Measurements from ENCODE around the gene ZNF362. TPM values are rescaled to one million over a fixed set of nuclear protein-coding genes. Genes with fewer than 3 reads are reported as not detected.

ZNF362 gene
- total RNA-seq, 2 experiments from 2014 or later, result 8.9 to 26.1 TPM

- ChIA-PET CTCF (ENCODE audit: unreplicated experiment) (no interaction called here), POLR2A (no interaction called here)
- H3K4me2 ChIP-seq (ENCODE audit: low read length), result no peak overlapping the region
Observed at GRCh38 chr1:33338048-33338439, 81.8 kb downstream of the ZNF362 start.

GRCh38 chr1:33338440-33339211, 82.3 kb downstream of the ZNF362 start:
- ChIA-PET POLR2A (no interaction called here), CTCF (ENCODE audit: unreplicated experiment) (interaction anchor here (0.5 kb wide), 1 partner anchor 245 kb away, joined by 3 read pairs; no protein-coding TSS in a partner anchor)
- Histone ChIP-seq H3K27ac (ENCODE audit: low read depth, low read length, poor library complexity, severe bottlenecking) (no peak overlapping the region), H3K36me3 (ENCODE audit: insufficient read depth, low read length) (peaks cover 7% of the 10 kb centered on the region; the same call in 1 of the 2 replicates), H3K79me2 (ENCODE audit: insufficient read depth, low read depth, low read length) (no peaks in the 10 kb centered on the region), H3K9me3 (ENCODE audit: low read length) (no peaks in the 10 kb centered on the region), H3K4me1 (ENCODE audit: insufficient read depth, low read length, poor library complexity, severe bottlenecking) (peaks cover 23% of the 10 kb centered on the region), H3K4me2 (ENCODE audit: low read length) (no peak overlapping the region), H3K9me2 (ENCODE audit: insufficient read depth, low read length) (no peaks in the 10 kb centered on the region), H3K4me3 (ENCODE audit: low read depth, low read length, poor library complexity, severe bottlenecking) (no peak overlapping the region), H4K20me1 (ENCODE audit: insufficient read depth, low read length) (0 out of 2 replicates have a peak, but pooled peaks cover 4% of the 10 kb centered on the region), H2AFZ (ENCODE audit: low read length) (no peak overlapping the region)
- no peak for DNase-seq (ENCODE audit: low spot score)
- intact Hi-C loops (cut with micrococcal nuclease; ENCODE audit: unreplicated experiment), result no loop called here
- no TSS peak for BruUV-seq (replicated peaks)
- TF ChIP-seq CTCF (conservative IDR thresholded peaks at IDR 0.05; ENCODE audit: low read length), result no peak
- no peak for TF ChIP-seq EZH2phosphoT487 (IDR thresholded peaks at IDR 0.05; ENCODE audit: borderline replicate concordance, low read depth, low read length)

More at GRCh38 chr1:33338048-33338439, 81.8 kb downstream of the ZNF362 start:
- no peaks in the 10 kb centered on the region for H3K9me2 ChIP-seq (ENCODE audit: insufficient read depth, low read length)
- H2AFZ ChIP-seq (ENCODE audit: low read length), result no peak overlapping the region
- H3K79me2 ChIP-seq (ENCODE audit: insufficient read depth, low read depth, low read length), result no peaks in the 10 kb centered on the region
- intact Hi-C loops (cut with micrococcal nuclease; ENCODE audit: unreplicated experiment), result no loop called here
- no peak overlapping the region for H3K27ac ChIP-seq (ENCODE audit: low read depth, low read length, poor library complexity, severe bottlenecking)
- no peak for DNase-seq (ENCODE audit: low spot score)
- no peaks in the 10 kb centered on the region for H3K9me3 ChIP-seq (ENCODE audit: low read length)
- no TSS peak for BruUV-seq (replicated peaks)
- H3K36me3 ChIP-seq (ENCODE audit: insufficient read depth, low read length), result peaks cover 9% of the 10 kb centered on the region; the same call in 1 of the 2 replicates
- peaks cover 23% of the 10 kb centered on the region for H3K4me1 ChIP-seq (ENCODE audit: insufficient read depth, low read length, poor library complexity, severe bottlenecking)
- 0 out of 2 replicates have a peak, but pooled peaks cover 4% of the 10 kb centered on the region for H4K20me1 ChIP-seq (ENCODE audit: insufficient read depth, low read length)
- no peak for TF ChIP-seq EZH2phosphoT487 (IDR thresholded peaks at IDR 0.05; ENCODE audit: borderline replicate concordance, low read depth, low read length)
- no peak for TF ChIP-seq CTCF (conservative IDR thresholded peaks at IDR 0.05; ENCODE audit: low read length)
- H3K4me3 ChIP-seq (ENCODE audit: low read depth, low read length, poor library complexity, severe bottlenecking), result no peak overlapping the region

- H3K9me3 ChIP-seq (ENCODE audit: low read length), result no peaks in the 10 kb centered on the region
- H3K4me3 ChIP-seq (ENCODE audit: low read depth, low read length, poor library complexity, severe bottlenecking), result no peak overlapping the region
- CTCF ChIA-PET (ENCODE audit: unreplicated experiment), result no interaction called here
- intact Hi-C loops (cut with micrococcal nuclease; ENCODE audit: unreplicated experiment), result no loop called here
- H3K9me2 ChIP-seq (ENCODE audit: insufficient read depth, low read length), result no peaks in the 10 kb centered on the region
- H3K4me1 ChIP-seq (ENCODE audit: insufficient read depth, low read length, poor library complexity, severe bottlenecking), result peaks cover 23% of the 10 kb centered on the region
- no peaks in the 10 kb centered on the region for H3K79me2 ChIP-seq (ENCODE audit: insufficient read depth, low read depth, low read length)
- no peak overlapping the region for H3K27ac ChIP-seq (ENCODE audit: low read depth, low read length, poor library complexity, severe bottlenecking)
- POLR2A ChIA-PET, result no interaction called here
- H2AFZ ChIP-seq (ENCODE audit: low read length), result no peak overlapping the region
- BruUV-seq (replicated peaks), result no TSS peak
- 0 out of 2 replicates have a peak, but pooled peaks cover 4% of the 10 kb centered on the region for H4K20me1 ChIP-seq (ENCODE audit: insufficient read depth, low read length)
- TF ChIP-seq EZH2phosphoT487 (IDR thresholded peaks at IDR 0.05; ENCODE audit: borderline replicate concordance, low read depth, low read length) (no peak), CTCF (conservative IDR thresholded peaks at IDR 0.05; ENCODE audit: low read length) (no peak)
- no peak overlapping the region for H3K4me2 ChIP-seq (ENCODE audit: low read length)
- peaks cover 9% of the 10 kb centered on the region; the same call in 1 of the 2 replicates for H3K36me3 ChIP-seq (ENCODE audit: insufficient read depth, low read length)
- DNase-seq (ENCODE audit: low spot score), result no peak
Observed at GRCh38 chr1:33339413-33339812, 83.1 kb downstream of the ZNF362 start.
